K562 (cell line): Measurements from ENCODE around the gene CRTAP.

ENCODE experiments used
- CHD1 ChIP-seq: fragments of 200-600 bp; sonication (generic); IDR thresholded peaks from one replicate; pipeline ENCODE4 v1.6.1; 2012; ENCODE audit warnings: mild to moderate bottlenecking, moderate library complexity, low read length, inconsistent platforms
- ETV1 ChIP-seq: fragments of 450-650 bp; conservative IDR thresholded peaks from 2 replicates; pipeline ENCODE4 v1.6.1; 2016; ENCODE audit warnings: missing genetic modification characterization, control low read depth, low read depth, missing compliant biosample characterization
- FOXA3 ChIP-seq, 2 experiments: fragments of 450-650 bp in 1 of 2; sonication (generic) in 1 of 2; formaldehyde crosslinking; IDR thresholded peaks in 1 of 2; conservative IDR thresholded peaks in 1 of 2; 2 replicates each; pipeline versions ENCODE4 v1.4.0 to v1.8.0; 2020 to 2022; ENCODE audit warnings: mild to moderate bottlenecking in 2 of 2, missing genetic modification reagents in 1 of 2
- GABPB1 ChIP-seq: sonication (generic); formaldehyde crosslinking; IDR thresholded peaks from 2 replicates; pipeline ENCODE4 v1.8.0; 2022; ENCODE audit warnings: mild to moderate bottlenecking, missing genetic modification reagents
- MED1 ChIP-seq: sonication (generic); formaldehyde crosslinking; IDR thresholded peaks from 2 replicates; pipeline ENCODE4 v1.8.1; 2023; ENCODE audit warnings: missing genetic modification reagents, borderline replicate concordance
- MTA2 ChIP-seq: fragments of 450-650 bp; IDR thresholded peaks from 2 replicates; pipeline ENCODE4 v1.6.1; 2016; ENCODE audit warnings: low read depth
- RAD21 ChIP-seq, 2 experiments: fragments of 250-450 bp in 1 of 2; fragments of 450-650 bp in 1 of 2; sonication (Bioruptor Pico) in 1 of 2; formaldehyde crosslinking in 1 of 2; IDR thresholded peaks in 1 of 2; conservative IDR thresholded peaks in 1 of 2; 2 replicates each; pipeline versions ENCODE4 v1.4.0 to v1.8.0; 2020 to 2022; ENCODE audit warnings: mild to moderate bottlenecking in 2 of 2, moderate library complexity in 1 of 2
- RCOR1 ChIP-seq, 2 experiments: IDR thresholded peaks; 2 replicates each; pipeline ENCODE4 v1.6.1; 2012; ENCODE audit warnings: low read depth in 2 of 2, low read length in 2 of 2, borderline replicate concordance in 1 of 2, improper control_type of control experiment in 1 of 2
- TCF7 ChIP-seq: sonication (generic); IDR thresholded peaks from 2 replicates; pipeline ENCODE4 v1.6.1; 2016; ENCODE audit warnings: antibody characterized with exemption, borderline replicate concordance
- TRIM24 ChIP-seq, 2 experiments: fragments of 450-650 bp; IDR thresholded peaks; 2 replicates each; pipeline ENCODE4 v1.6.1; 2016
- ZEB2 ChIP-seq: fragments of 450-650 bp; IDR thresholded peaks from 2 replicates; pipeline ENCODE4 v1.6.1; 2016
- ZNF121 ChIP-seq: sonication (generic); formaldehyde crosslinking; conservative IDR thresholded peaks from 2 replicates; pipeline ENCODE4 v1.8.0; 2022; ENCODE audit warnings: missing genetic modification reagents
- ZNF561 ChIP-seq: fragments of 450-650 bp; formaldehyde crosslinking; conservative IDR thresholded peaks from 2 replicates; pipeline ENCODE4 v1.4.0; 2020; ENCODE audit warnings: mild to moderate bottlenecking, moderate library complexity
- ZNF644 ChIP-seq: fragments of 200-800 bp; sonication (Bioruptor generic); IDR thresholded peaks from 2 replicates; pipeline ENCODE4 v1.6.1; 2016; ENCODE audit warnings: low read depth, missing genetic modification characterization, missing compliant biosample characterization

DNA sequence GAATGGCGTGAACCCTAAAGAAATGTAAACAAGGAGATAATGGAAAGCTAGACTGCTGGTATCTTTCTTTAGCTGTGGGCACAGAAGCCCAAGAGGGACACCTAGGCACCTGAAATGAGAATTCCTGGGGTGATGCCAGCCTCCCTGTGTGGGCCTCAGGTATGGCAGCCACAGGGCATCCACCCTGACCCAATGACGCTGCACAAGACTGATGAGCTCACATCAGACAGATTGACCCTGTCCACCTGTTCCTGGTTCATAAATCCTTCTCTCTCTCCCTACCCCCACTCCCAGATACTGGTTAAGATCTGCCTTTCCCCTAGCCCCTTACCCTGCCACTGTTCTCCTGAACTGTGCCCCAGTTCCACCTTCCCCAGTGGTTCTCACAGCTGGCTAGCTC lies 18.4 kb upstream of the CRTAP start:
- TF ChIP-seq GABPB1 (no peak), ETV1 (no peak), ZNF121 (CRISPR knock-in tag) (no peak), ZEB2 (no peak), TRIM24 (IDR thresholded peaks at IDR 0.05) (no peak), MED1 (CRISPR knock-in tag) (no peak), CHD1 (no peak), ZNF644 (tag) (no peak), FOXA3 (CRISPR knock-in tag; conservative IDR thresholded peaks at IDR 0.05 in 1 of 2, IDR thresholded peaks at IDR 0.05 in 1 of 2) (no peak), MTA2 (no peak), RCOR1 (IDR thresholded peaks at IDR 0.05; ENCODE audit: borderline replicate concordance in 1 of 2, low read depth in 2 of 2, low read length in 2 of 2) (no peak), ZNF561 (CRISPR knock-in tag) (no peak), RAD21 (CRISPR knock-in tag; conservative IDR thresholded peaks at IDR 0.05 in 1 of 2, IDR thresholded peaks at IDR 0.05 in 1 of 2) (no peak), TCF7 (no peak)
